ENCODE results near the gene ROPN1L. TPM values are rescaled to one million over a fixed set of nuclear protein-coding genes. Genes with fewer than 3 reads are reported as not detected.
"Not testable (repeated sequence)": the region's sequence is repeated elsewhere in the genome, so short reads cannot be mapped to it uniquely, and the experiment has no call there.

Gene ROPN1L
- total RNA-seq, 1 donor from 2014 or later: 0.26 TPM

DNA sequence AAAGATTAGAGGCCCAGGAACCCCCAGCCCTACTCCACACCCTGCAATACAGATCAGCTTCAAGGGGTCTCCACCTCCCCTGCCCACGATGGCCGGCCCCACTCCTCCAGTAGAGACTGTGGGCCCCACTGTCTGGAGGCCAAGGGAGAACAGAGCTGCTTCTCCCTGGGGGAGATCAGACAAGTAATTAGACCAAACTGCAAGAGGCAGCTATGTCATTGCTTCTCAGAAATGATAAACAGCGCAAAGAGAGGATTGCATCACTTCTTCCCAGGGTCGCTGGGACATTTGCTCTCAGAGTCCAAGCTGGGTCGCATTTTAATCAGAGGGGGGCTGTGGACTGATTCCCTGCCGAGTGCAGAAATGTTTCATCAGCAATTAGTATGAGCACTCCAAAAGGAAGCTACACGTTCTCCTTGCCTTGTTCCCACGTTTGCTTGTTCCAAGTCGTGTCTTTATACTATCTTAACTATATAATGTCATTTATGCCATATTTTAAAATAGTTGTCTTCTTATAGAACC is 59.9 kb downstream of the ROPN1L start:
- no peak for DNase-seq (ENCODE audit: low spot score)

DNA sequence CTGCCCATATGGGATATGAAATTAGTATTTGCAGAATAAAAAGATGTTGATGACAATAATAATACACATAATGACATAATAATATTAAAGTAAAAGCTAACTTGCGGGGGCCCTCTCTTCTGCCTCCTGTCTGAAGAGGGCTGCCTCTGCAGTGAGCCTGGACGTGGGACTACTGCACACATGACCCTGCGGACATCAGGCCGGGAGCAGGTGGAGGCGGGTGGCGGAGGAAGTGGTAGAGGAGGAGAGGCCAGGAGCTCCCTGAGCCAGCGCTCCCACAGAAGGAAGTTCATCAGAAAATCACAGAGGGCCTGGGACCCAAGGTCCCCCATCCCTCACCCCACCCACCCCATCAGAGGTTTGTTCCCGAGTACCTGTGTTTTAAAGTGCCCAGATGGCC is 60.5 kb downstream of the ROPN1L start:
- no peak for DNase-seq (ENCODE audit: low spot score)

GRCh38 chr5:10502578-10502977 is 60.9 kb downstream of the ROPN1L start:
- DNase-seq (ENCODE audit: low spot score): no peak

GRCh38 chr5:10503321-10503720 is 61.6 kb downstream of the ROPN1L start:
- DNase-seq (ENCODE audit: low spot score): no peak

GRCh38 chr5:10503997-10504793 is 62.5 kb downstream of the ROPN1L start:
- no peak for DNase-seq (ENCODE audit: low spot score)

DNA sequence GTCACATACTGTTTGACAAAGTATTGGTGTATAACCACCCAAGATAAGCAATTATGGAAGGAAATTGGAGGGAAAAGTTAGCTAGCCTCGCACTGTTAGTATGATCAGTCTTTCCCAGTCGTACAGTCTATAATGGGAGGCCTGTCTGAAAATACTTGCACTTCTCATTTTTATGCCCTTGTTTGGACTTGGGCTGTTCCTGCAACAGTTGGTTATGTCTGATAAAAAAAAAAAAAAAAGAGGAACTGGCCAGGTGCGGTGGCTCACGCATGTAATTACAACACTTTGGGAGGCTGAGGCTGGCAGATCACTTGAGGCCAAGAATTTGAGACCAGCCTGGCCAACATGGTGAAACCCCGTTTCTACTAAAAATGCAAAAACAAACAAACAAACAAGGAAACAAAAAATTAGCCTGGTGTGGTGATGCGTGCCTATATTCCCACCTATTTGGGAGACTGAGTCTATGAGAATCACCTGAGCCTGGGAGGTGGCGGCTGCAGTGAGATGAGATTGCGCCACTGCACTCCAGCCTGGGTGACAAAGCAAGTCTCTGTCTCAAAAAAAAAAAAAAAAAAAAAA is 63.9 kb downstream of the ROPN1L start:
- DNase-seq (ENCODE audit: low spot score): no peak

GRCh38 chr5:10506535-10506934 is 64.9 kb downstream of the ROPN1L start:
- DNase-seq (ENCODE audit: low spot score): no peak

DNA sequence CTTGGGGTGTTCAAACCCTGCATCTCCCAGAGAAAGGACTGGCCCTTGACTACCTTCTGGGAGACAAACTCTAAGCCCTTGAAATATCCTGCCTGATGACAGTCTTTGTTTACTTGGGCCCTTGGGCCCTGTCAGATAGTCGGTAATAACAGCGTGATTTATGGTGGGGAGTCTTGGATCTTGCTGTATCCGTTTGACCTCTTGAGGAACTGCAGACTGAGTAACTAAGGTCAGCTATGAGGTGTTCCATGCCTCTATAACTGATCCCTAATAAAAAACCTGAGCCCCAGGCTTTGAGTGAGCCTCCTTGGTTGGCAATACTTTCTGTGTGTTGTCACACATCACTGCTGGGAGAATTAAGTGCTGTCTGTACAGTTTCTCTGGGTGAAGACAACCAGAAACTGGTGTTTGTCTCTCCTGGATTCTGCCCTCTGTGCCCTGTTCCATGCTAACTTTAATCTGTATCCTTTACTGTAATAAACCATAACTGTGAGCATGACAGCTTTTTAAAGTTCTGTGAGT is 66.0 kb downstream of the ROPN1L start:
- no peak for DNase-seq (ENCODE audit: low spot score)

- no peak for DNase-seq (ENCODE audit: low spot score)
Observed at GRCh38 chr5:10509575-10509974, 67.9 kb downstream of the ROPN1L start.

DNA sequence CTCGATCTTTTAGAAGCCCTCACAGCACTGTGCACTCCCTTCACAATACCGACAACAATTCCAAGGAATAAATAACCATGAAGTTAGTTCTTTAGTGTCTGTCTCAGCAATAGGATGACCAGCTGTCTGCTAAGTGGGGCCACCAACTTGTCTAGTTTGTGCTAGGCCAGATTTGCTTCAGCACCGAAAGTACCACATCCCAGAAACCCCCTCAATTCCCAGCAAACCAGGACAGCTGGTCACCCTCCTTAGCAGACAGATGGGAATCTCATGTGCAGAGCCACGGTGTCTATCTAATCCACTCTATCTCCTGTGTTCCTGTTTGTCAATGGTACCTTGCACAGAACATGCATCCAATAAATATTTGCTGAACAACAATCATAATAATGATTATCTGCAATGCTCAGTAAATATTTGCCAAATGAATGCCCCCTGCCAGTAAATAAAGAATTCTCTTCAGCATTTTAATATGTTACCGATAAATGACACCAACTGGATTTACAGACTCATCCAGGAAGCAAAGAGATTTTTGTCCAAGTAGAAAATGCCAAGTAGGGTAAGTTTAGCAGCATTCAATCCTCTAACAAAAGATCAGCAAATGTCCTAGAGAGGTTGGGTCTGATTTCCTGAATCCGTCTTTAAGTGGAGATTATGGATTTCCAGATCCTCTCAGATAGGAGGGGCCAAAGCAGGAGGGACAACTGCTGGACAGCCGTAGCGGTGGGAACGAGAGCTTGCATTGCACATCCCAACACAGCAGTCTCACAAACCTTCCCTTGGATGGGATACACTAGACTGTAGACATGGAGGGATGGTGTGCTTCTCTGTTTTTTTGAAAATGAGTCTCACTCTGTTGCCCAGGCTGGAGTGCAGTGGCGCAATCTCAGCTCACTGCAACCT is 70.3 kb downstream of the ROPN1L start:
- DNase-seq (ENCODE audit: low spot score): no peak

GRCh38 chr5:10513501-10514442 is 72.1 kb downstream of the ROPN1L start:
- no peak for DNase-seq (ENCODE audit: low spot score)

GRCh38 chr5:10514572-10514971 is 72.9 kb downstream of the ROPN1L start:
- not testable (repeated sequence) for DNase-seq (ENCODE audit: low spot score)

Other genes with a start within 250 kb of the ROPN1L start
- 26.8 TPM for gene ATPSCKMT, start 192.0 kb upstream of the ROPN1L start, total RNA-seq
- 133 TPM for gene CCT5, start 191.6 kb upstream of the ROPN1L start, total RNA-seq
- gene CMBL, start 134.0 kb upstream of the ROPN1L start, total RNA-seq: 90.1 TPM
- 163 TPM for gene MARCHF6, start 88.2 kb upstream of the ROPN1L start, total RNA-seq
- 1.4 TPM for gene ANKRD33B, start 122.2 kb downstream of the ROPN1L start, total RNA-seq

All from mucosa of gallbladder (tissue), 1 donor.